ENCODE data around the gene PRM2.

The PRM2 gene

GRCh38 chr16:11240636-11241473 lies 35.4 kb downstream of the PRM2 start:
- no peak overlapping the region for H3K4me3 ChIP-seq
- no peaks in the 10 kb centered on the region for H3K36me3 ChIP-seq
- H4K20me1 ChIP-seq: no peaks in the 10 kb centered on the region
- H3K4me1 ChIP-seq: peaks cover 7 to 60% (median 39%) of the 10 kb centered on the region in 10 experiments
- peaks cover 0 to 4% (median 0%) of the 10 kb centered on the region in 11 experiments; a peak in 1 of 22 replicates for H3K27me3 ChIP-seq
- H3K9me3 ChIP-seq (replicated peaks in 1 of 11): no peaks in the 10 kb centered on the region
- TF ChIP-seq Cebpa-rat (IDR thresholded peaks at IDR 0.05): no peak
- H3K4me2 ChIP-seq: peak overlapping the region; percentile 18 to 78 (median 64)
- peak overlapping the region in 1 of 11 experiments; percentile 2; a peak in 1 of 22 replicates for H3K27ac ChIP-seq
- H3K9ac ChIP-seq: peak overlapping the region in 3 of 11 experiments; percentile 12 to 51 (median 29); a peak in 5 of 22 replicates

GRCh38 chr16:11239644-11240632 lies 36.3 kb downstream of the PRM2 start:
- no peak for TF ChIP-seq Cebpa-rat (IDR thresholded peaks at IDR 0.05)
- no peaks in the 10 kb centered on the region for H4K20me1 ChIP-seq
- H3K9ac ChIP-seq: peak overlapping the region in 3 of 11 experiments; percentile 12 to 51 (median 29); a peak in 1 of 22 replicates
- no peak overlapping the region for H3K4me3 ChIP-seq
- no peaks in the 10 kb centered on the region for H3K9me3 ChIP-seq (replicated peaks in 1 of 11)
- H3K27me3 ChIP-seq: peaks cover 0 to 4% (median 0%) of the 10 kb centered on the region in 11 experiments; a peak in 1 of 22 replicates
- peak overlapping the region in 1 of 11 experiments; percentile 2; a peak in 1 of 22 replicates for H3K27ac ChIP-seq
- peaks cover 16 to 70% (median 48%) of the 10 kb centered on the region in 10 experiments for H3K4me1 ChIP-seq
- no peaks in the 10 kb centered on the region for H3K36me3 ChIP-seq
- peak overlapping the region; percentile 18 to 78 (median 64); a peak in 19 of 22 replicates for H3K4me2 ChIP-seq

GRCh38 chr16:11238272-11239202 lies 37.7 kb downstream of the PRM2 start:
- peaks cover 30 to 84% (median 62%) of the 10 kb centered on the region in 10 experiments for H3K4me1 ChIP-seq
- H3K4me2 ChIP-seq: peak overlapping the region in 8 of 11 experiments; percentile 16 to 92 (median 40); a peak in 12 of 22 replicates
- H3K27ac ChIP-seq: no peak overlapping the region
- H3K9ac ChIP-seq: no peak overlapping the region
- H3K4me3 ChIP-seq: no peak overlapping the region
- no peaks in the 10 kb centered on the region for H3K36me3 ChIP-seq
- H4K20me1 ChIP-seq: no peaks in the 10 kb centered on the region
- no peak for TF ChIP-seq Cebpa-rat (IDR thresholded peaks at IDR 0.05)
- no peaks in the 10 kb centered on the region for H3K9me3 ChIP-seq (replicated peaks in 1 of 11)
- H3K27me3 ChIP-seq: peaks cover 0 to 4% (median 0%) of the 10 kb centered on the region in 11 experiments; a peak in 1 of 22 replicates

- H4K20me1 ChIP-seq: no peaks in the 10 kb centered on the region; a peak in 1 of 22 replicates
- H3K4me3 ChIP-seq: no peak overlapping the region
- peaks cover 47 to 89% (median 79%) of the 10 kb centered on the region in 10 experiments for H3K4me1 ChIP-seq
- no peaks in the 10 kb centered on the region for H3K9me3 ChIP-seq (replicated peaks in 1 of 11)
- H3K27ac ChIP-seq: no peak overlapping the region
- peaks cover 0 to 7% (median 0%) of the 10 kb centered on the region in 11 experiments; a peak in 2 of 22 replicates for H3K27me3 ChIP-seq
- no peak overlapping the region for H3K9ac ChIP-seq
- TF ChIP-seq Cebpa-rat (IDR thresholded peaks at IDR 0.05): peak in 3 of 11 experiments; percentile 29 to 44 (median 35); a peak in 2 of 22 replicates
- H3K36me3 ChIP-seq: no peaks in the 10 kb centered on the region
- H3K4me2 ChIP-seq: peak overlapping the region in 9 of 11 experiments; percentile 3 to 92 (median 23); a peak in 11 of 22 replicates
These were observed 39.6 kb downstream of the PRM2 start for GRCh38 chr16:11236461-11237254.

GRCh38 chr16:11235703-11235991 lies 40.6 kb downstream of the PRM2 start:
- no peak overlapping the region for H3K27ac ChIP-seq

GRCh38 chr16:11234884-11235702 lies 41.2 kb downstream of the PRM2 start:
- H3K4me2 ChIP-seq: peak overlapping the region; percentile 25 to 97 (median 83); a peak in 21 of 22 replicates
- H3K9me3 ChIP-seq (replicated peaks in 1 of 11): no peaks in the 10 kb centered on the region
- H3K4me3 ChIP-seq: no peak overlapping the region
- H3K27me3 ChIP-seq: peaks cover 0 to 13% (median 0%) of the 10 kb centered on the region in 11 experiments; a peak in 2 of 22 replicates
- no peak overlapping the region for H3K27ac ChIP-seq
- no peaks in the 10 kb centered on the region; a peak in 1 of 22 replicates for H4K20me1 ChIP-seq
- no peak overlapping the region for H3K9ac ChIP-seq
- TF ChIP-seq Cebpa-rat (IDR thresholded peaks at IDR 0.05): no peak
- H3K4me1 ChIP-seq: peaks cover 47 to 89% (median 75%) of the 10 kb centered on the region in 10 experiments
- no peaks in the 10 kb centered on the region for H3K36me3 ChIP-seq

More at GRCh38 chr16:11235703-11235991, 40.6 kb downstream of the PRM2 start:
- H3K4me1 ChIP-seq: peaks cover 49 to 89% (median 80%) of the 10 kb centered on the region in 10 experiments
- TF ChIP-seq Cebpa-rat (IDR thresholded peaks at IDR 0.05): no peak
- no peaks in the 10 kb centered on the region for H3K9me3 ChIP-seq (replicated peaks in 1 of 11)
- peak overlapping the region; percentile 25 to 97 (median 83); a peak in 21 of 22 replicates for H3K4me2 ChIP-seq
- peaks cover 0 to 13% (median 0%) of the 10 kb centered on the region in 11 experiments; a peak in 2 of 22 replicates for H3K27me3 ChIP-seq
- no peaks in the 10 kb centered on the region for H3K36me3 ChIP-seq
- H4K20me1 ChIP-seq: no peaks in the 10 kb centered on the region; a peak in 1 of 22 replicates
- H3K9ac ChIP-seq: no peak overlapping the region
- H3K4me3 ChIP-seq: no peak overlapping the region
